C4-2B (cell line): ENCODE measurements around the gene BMPR1B.

Experiments used
- ZFX ChIP-seq: fragments of 450-650 bp; IDR thresholded peaks from 2 replicates; pipeline ENCODE4 v1.6.1; 2017
- TF ChIP-seq, protein P1 (sequence below): fragments of 450-650 bp; conservative IDR thresholded peaks from 2 replicates; pipeline ENCODE4 v1.5.1; 2017; ENCODE audit warnings: mild to moderate bottlenecking

DNA sequence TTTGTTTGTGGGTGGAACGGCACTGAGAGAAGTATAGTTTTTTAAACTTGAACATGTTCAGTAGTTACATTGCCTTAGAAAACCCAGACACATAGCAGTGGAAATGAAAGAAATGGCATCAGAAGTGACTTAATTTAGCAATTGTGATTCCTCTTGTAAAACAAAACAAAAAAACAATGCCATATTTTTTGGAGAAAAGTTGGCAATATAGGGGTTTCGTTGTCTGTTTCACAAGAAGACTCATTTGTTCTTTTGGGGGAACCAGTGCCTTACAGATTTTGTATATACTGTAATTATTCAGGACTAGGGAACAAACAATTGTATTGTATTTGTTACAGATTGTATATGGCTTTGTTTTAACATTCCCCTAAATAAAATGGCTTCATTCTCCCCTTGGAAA, 400.3 kb downstream of the BMPR1B start:
- TF ChIP-seq, protein P1, sequence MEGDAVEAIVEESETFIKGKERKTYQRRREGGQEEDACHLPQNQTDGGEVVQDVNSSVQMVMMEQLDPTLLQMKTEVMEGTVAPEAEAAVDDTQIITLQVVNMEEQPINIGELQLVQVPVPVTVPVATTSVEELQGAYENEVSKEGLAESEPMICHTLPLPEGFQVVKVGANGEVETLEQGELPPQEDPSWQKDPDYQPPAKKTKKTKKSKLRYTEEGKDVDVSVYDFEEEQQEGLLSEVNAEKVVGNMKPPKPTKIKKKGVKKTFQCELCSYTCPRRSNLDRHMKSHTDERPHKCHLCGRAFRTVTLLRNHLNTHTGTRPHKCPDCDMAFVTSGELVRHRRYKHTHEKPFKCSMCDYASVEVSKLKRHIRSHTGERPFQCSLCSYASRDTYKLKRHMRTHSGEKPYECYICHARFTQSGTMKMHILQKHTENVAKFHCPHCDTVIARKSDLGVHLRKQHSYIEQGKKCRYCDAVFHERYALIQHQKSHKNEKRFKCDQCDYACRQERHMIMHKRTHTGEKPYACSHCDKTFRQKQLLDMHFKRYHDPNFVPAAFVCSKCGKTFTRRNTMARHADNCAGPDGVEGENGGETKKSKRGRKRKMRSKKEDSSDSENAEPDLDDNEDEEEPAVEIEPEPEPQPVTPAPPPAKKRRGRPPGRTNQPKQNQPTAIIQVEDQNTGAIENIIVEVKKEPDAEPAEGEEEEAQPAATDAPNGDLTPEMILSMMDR = no peak
- no peak for TF ChIP-seq ZFX
